Thyroid gland (tissue), 4 donors: ENCODE measurements around the gene FOXN3. TPM values are rescaled to one million over a fixed set of nuclear protein-coding genes. Genes with fewer than 3 reads are reported as not detected.
"Not testable (repeated sequence)": the region's sequence is repeated elsewhere in the genome, so short reads cannot be mapped to it uniquely, and the experiment has no call there.

Source experiments
- DNase-seq, 2 donors: peaks; one replicate each; pipeline ENCODE4 v3.0.0-alpha.2; 2019
- H3K27ac ChIP-seq, 3 donors: fragments of 200-600 bp; sonication (generic); 1 replicate in 2 of 3; 2 replicates in 1 of 3; pipeline ENCODE4 v1.5.1; 2016 to 2019; ENCODE audit warnings: mild to moderate bottlenecking in 1 of 3, moderate library complexity in 1 of 3
- H3K27me3 ChIP-seq: fragments of 200-600 bp; sonication (generic); one replicate; pipeline ENCODE4 v1.5.1; 2019
- H3K36me3 ChIP-seq, 2 donors: fragments of 200-600 bp; sonication (generic); one replicate each; pipeline ENCODE4 v1.5.1; 2016 to 2019
- H3K4me1 ChIP-seq, 2 donors: fragments of 200-600 bp; sonication (generic); one replicate each; pipeline ENCODE4 v1.5.1; 2017 to 2019
- H3K4me3 ChIP-seq, 3 donors: fragments of 200-600 bp; sonication (generic); replicated peaks in 1 of 3; 1 replicate in 2 of 3; 2 replicates in 1 of 3; pipeline ENCODE4 v1.5.1; 2016; ENCODE audit warnings: mild to moderate bottlenecking in 1 of 3
- H3K9me3 ChIP-seq: fragments of 200-600 bp; sonication (generic); one replicate; pipeline ENCODE4 v1.5.1; 2017
- CTCF ChIP-seq, 6 experiments: fragments of 200-600 bp in 3 of 6; fragments of 450-650 bp in 3 of 6; sonication (generic) in 3 of 6; IDR thresholded peaks; one replicate each; pipeline ENCODE4 v1.5.1; 2016 to 2019; ENCODE audit warnings: antibody characterized with exemption in 6 of 6, mild to moderate bottlenecking in 2 of 6, inconsistent platforms in 1 of 6, moderate library complexity in 1 of 6
- POLR2A ChIP-seq, 2 donors: fragments of 450-650 bp; IDR thresholded peaks; one replicate each; pipeline ENCODE4 v1.6.1; 2017; ENCODE audit warnings: antibody characterized with exemption in 2 of 2, mild to moderate bottlenecking in 2 of 2, moderate library complexity in 1 of 2
- WGBS, 2 donors: methylation state at CpG; one replicate each; pipeline ENCODE4 v1.1.5; 2017; 5-methylcytosine and 5-hydroxymethylcytosine counted together
- intact Hi-C: fragments of 100-400 bp; cut with DNase I; formaldehyde crosslinking; loops from one replicate; pipeline ENCODE4 v1.15.1; 2023
- total RNA-seq, 4 donors: library from RNA; depleted of rRNA; stranded (reverse); fragments of >200 nt; gene quantifications; one replicate each; pipeline ENCODE4 v1.2.3, GENCODE V29; 2016

The FOXN3 gene
- total RNA-seq, 4 donors from 2014 or later: 38.7 to 70.1 (median 43.1) TPM

- Histone ChIP-seq H3K4me1 (no peaks in the 10 kb centered on the region), H3K9me3 (no peaks in the 10 kb centered on the region), H3K4me3 (no peak overlapping the region), H3K36me3 (no peaks in the 10 kb centered on the region), H3K27ac (no peak overlapping the region), H3K27me3 (no peaks in the 10 kb centered on the region)
- intact Hi-C loops: no loop called here
- no peak for DNase-seq
- WGBS, 2 donors: 91 to 93% methylated on average over 6 of the region's 6 CpGs
- TF ChIP-seq CTCF (IDR thresholded peaks at IDR 0.05) (no peak), POLR2A (IDR thresholded peaks at IDR 0.05) (no peak)
Measured at GRCh38 chr14:89296281-89296745, 120.7 kb downstream of the FOXN3 start.

GRCh38 chr14:89294872-89295271 lies 122.2 kb downstream of the FOXN3 start:
- intact Hi-C loops: no loop called here
- no peak for DNase-seq
- Histone ChIP-seq H3K9me3 (no peaks in the 10 kb centered on the region), H3K36me3 (no peaks in the 10 kb centered on the region), H3K27ac (no peak overlapping the region), H3K4me1 (no peaks in the 10 kb centered on the region), H3K4me3 (no peak overlapping the region), H3K27me3 (no peaks in the 10 kb centered on the region)
- WGBS, 2 donors: 94 to 97% methylated on average over 6 of the region's 6 CpGs
- TF ChIP-seq CTCF (IDR thresholded peaks at IDR 0.05) (no peak), POLR2A (IDR thresholded peaks at IDR 0.05) (no peak)

GRCh38 chr14:89294469-89294868 lies 122.6 kb downstream of the FOXN3 start:
- H3K9me3 ChIP-seq, H3K27me3 ChIP-seq, DNase-seq, H3K27ac ChIP-seq, intact Hi-C loops, H3K4me3 ChIP-seq, H3K4me1 ChIP-seq, H3K36me3 ChIP-seq: not testable (repeated sequence)
- 87 to 89% methylated on average over 4 of the region's 4 CpGs for WGBS, 2 donors

- Histone ChIP-seq H3K4me1 (no peaks in the 10 kb centered on the region), H3K36me3 (no peaks in the 10 kb centered on the region), H3K27ac (no peak overlapping the region), H3K9me3 (no peaks in the 10 kb centered on the region), H3K27me3 (no peaks in the 10 kb centered on the region), H3K4me3 (no peak overlapping the region)
- intact Hi-C loops: no loop called here
- TF ChIP-seq POLR2A (IDR thresholded peaks at IDR 0.05) (no peak), CTCF (IDR thresholded peaks at IDR 0.05) (no peak)
- 86 to 90% methylated on average over 7 of the region's 7 CpGs for WGBS, 2 donors
- DNase-seq: no peak
Measured at GRCh38 chr14:89294060-89294459, 123.0 kb downstream of the FOXN3 start.

GRCh38 chr14:89293314-89293916 lies 123.6 kb downstream of the FOXN3 start:
- H3K4me1 ChIP-seq: no peaks in the 10 kb centered on the region
- H3K27me3 ChIP-seq: no peaks in the 10 kb centered on the region
- no peaks in the 10 kb centered on the region for H3K9me3 ChIP-seq
- H3K36me3 ChIP-seq: no peaks in the 10 kb centered on the region
- H3K4me3 ChIP-seq: no peak overlapping the region
- DNase-seq: no peak
- no peak overlapping the region for H3K27ac ChIP-seq
- 91 to 93% methylated on average over 6 of the region's 6 CpGs for WGBS, 2 donors
- no peak for TF ChIP-seq CTCF (IDR thresholded peaks at IDR 0.05)
- no peak for TF ChIP-seq POLR2A (IDR thresholded peaks at IDR 0.05)
- intact Hi-C loops: no loop called here
